SH-SY5Y (cell line): ENCODE data around the gene CAPZA1.

Experiments used
- GATA2 ChIP-seq: IDR thresholded peaks from 2 replicates; pipeline ENCODE4 v1.6.1; 2011; ENCODE audit warnings: mild to moderate bottlenecking, low read depth, low read length
- GATA3 ChIP-seq: IDR thresholded peaks from 2 replicates; pipeline ENCODE4 v1.6.1; 2011; ENCODE audit warnings: low read depth, mild to moderate bottlenecking, low read length, moderate library complexity

- TF ChIP-seq GATA2 (no peak), GATA3 (no peak)
Observed at GRCh38 chr1:112677501-112677900, 57.9 kb downstream of the CAPZA1 start.
